Right hindlimb (tissue), 1 donor: ENCODE measurements around the gene MORC2.

Source experiments
- DNase-seq: peaks from one replicate; pipeline ENCODE4 v3.0.0-alpha.2; 2018

Gene MORC2

GRCh38 chr22:30948930-30949342 lies 19.6 kb downstream of the MORC2 start:
- no peak for DNase-seq

GRCh38 chr22:30947816-30948454 lies 20.6 kb downstream of the MORC2 start:
- no peak for DNase-seq

GRCh38 chr22:30947173-30947815 lies 21.3 kb downstream of the MORC2 start:
- no peak for DNase-seq

- DNase-seq: no peak
These were observed 22.2 kb downstream of the MORC2 start for GRCh38 chr22:30946354-30946753.

- no peak for DNase-seq
These were observed 22.9 kb downstream of the MORC2 start for GRCh38 chr22:30945653-30946052.

GRCh38 chr22:30944986-30945385 lies 23.6 kb downstream of the MORC2 start:
- DNase-seq: no peak

GRCh38 chr22:30943368-30943767 lies 25.2 kb downstream of the MORC2 start:
- DNase-seq: no peak

GRCh38 chr22:30941363-30941740 lies 27.2 kb downstream of the MORC2 start:
- no peak for DNase-seq

GRCh38 chr22:30940685-30941362 lies 27.8 kb downstream of the MORC2 start:
- DNase-seq: no peak

- DNase-seq: no peak
These were observed 34.5 kb downstream of the MORC2 start for GRCh38 chr22:30934053-30934452.

- no peak for DNase-seq
These were observed 35.1 kb downstream of the MORC2 start for GRCh38 chr22:30933457-30933856.

- no peak for DNase-seq
These were observed 35.9 kb downstream of the MORC2 start for GRCh38 chr22:30932661-30933060.

- DNase-seq: no peak
These were observed 36.9 kb downstream of the MORC2 start for GRCh38 chr22:30931541-30932300.

- no peak for DNase-seq
These were observed 38.3 kb downstream of the MORC2 start for GRCh38 chr22:30930228-30930627.

GRCh38 chr22:30928401-30928800 lies 40.2 kb downstream of the MORC2 start:
- DNase-seq: no peak

- DNase-seq: no peak
These were observed 40.8 kb downstream of the MORC2 start for GRCh38 chr22:30927806-30928205.

GRCh38 chr22:30926706-30927105 lies 41.9 kb downstream of the MORC2 start:
- DNase-seq: no peak

- no peak for DNase-seq
These were observed 42.9 kb downstream of the MORC2 start for GRCh38 chr22:30925667-30926066.

- no peak for DNase-seq
These were observed 45.2 kb downstream of the MORC2 start for GRCh38 chr22:30923168-30923900.

GRCh38 chr22:30922151-30922611 lies 46.4 kb downstream of the MORC2 start:
- peak; percentile 62 for DNase-seq

- no peak for DNase-seq
These were observed 47.5 kb downstream of the MORC2 start for GRCh38 chr22:30921108-30921507.

GRCh38 chr22:30920407-30920806 lies 48.2 kb downstream of the MORC2 start:
- DNase-seq: peak; percentile 79

GRCh38 chr22:30919973-30920372 lies 48.6 kb downstream of the MORC2 start:
- no peak for DNase-seq
